PFSK-1 (cell line): ENCODE measurements around the gene RBM7.

Experiments
- POLR2AphosphoS5 ChIP-seq: IDR thresholded peaks from 2 replicates; pipeline ENCODE4 v1.6.1; 2012; ENCODE audit warnings: low read depth, mild to moderate bottlenecking, control low read depth, low read length, moderate library complexity
- REST ChIP-seq, 2 experiments: IDR thresholded peaks; 2 replicates each; pipeline versions ENCODE4 v1.6.1 to v1.8.0; 2011 to 2012; ENCODE audit warnings: low read depth in 2 of 2, low read length in 2 of 2, control low read depth in 1 of 2, inconsistent platforms in 1 of 2, mild to moderate bottlenecking in 1 of 2, moderate library complexity in 1 of 2; ENCODE audit not compliant: insufficient read depth in 1 of 2
- TAF1 ChIP-seq: IDR thresholded peaks from 2 replicates; pipeline ENCODE4 v1.6.1; 2012; ENCODE audit warnings: low read length, control low read depth, borderline replicate concordance; ENCODE audit not compliant: insufficient read depth

- TF ChIP-seq TAF1 (no peak), POLR2AphosphoS5 (no peak), REST (IDR thresholded peaks at IDR 0.05; ENCODE audit: insufficient read depth in 1 of 2, low read depth in 2 of 2, low read length in 2 of 2) (no peak)
These were observed 49.4 kb downstream of the RBM7 start for GRCh38 chr11:114449845-114450244.
